ENCODE data around the gene PACSIN2. TPM values are rescaled to one million over a fixed set of nuclear protein-coding genes. Genes with fewer than 3 reads are reported as not detected.
"Not testable (repeated sequence)": the region's sequence is repeated elsewhere in the genome, so short reads cannot be mapped to it uniquely, and the experiment has no call there.

PACSIN2 gene
- total RNA-seq, 1 donor from 2014 or later: 46.2 TPM

DNA sequence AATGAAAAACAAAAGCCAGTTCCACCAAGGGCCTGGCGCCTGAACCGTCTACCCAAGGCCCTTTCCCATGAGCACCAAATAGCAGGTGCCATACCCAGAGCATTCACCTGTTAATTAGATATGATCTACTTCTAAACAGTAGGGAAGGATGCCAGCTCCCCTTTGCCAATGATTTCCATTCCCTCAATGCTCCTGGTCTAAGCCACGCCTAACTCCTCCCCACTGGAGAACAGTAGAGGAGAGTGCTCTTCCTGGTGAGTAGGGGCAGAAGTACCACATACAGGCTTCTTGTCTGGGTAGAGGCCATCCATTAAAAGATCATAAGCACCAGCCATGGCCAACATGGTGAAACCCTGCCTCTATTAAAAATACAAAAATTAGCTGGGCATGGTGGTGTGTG lies 40.7 kb downstream of the PACSIN2 start:
- no peaks in the 10 kb centered on the region for H3K36me3 ChIP-seq
- no peaks in the 10 kb centered on the region for H3K27me3 ChIP-seq
- no peak overlapping the region for H3K27ac ChIP-seq
- no peak overlapping the region for H3K4me3 ChIP-seq
- intact Hi-C loops (cut with DNase I): no loop called here
- TF ChIP-seq POLR2AphosphoS5 (IDR thresholded peaks at IDR 0.05; ENCODE audit: insufficient read depth in 1 of 2, low read depth in 1 of 2) (no peak), CTCF (IDR thresholded peaks at IDR 0.05) (no peak), POLR2A (IDR thresholded peaks at IDR 0.05) (no peak)
- H3K9me3 ChIP-seq: no peaks in the 10 kb centered on the region
- DNase-seq (ENCODE audit: extremely low spot score in 2 of 2): no peak
- peaks cover 50% of the 10 kb centered on the region for H3K4me1 ChIP-seq

- DNase-seq (ENCODE audit: extremely low spot score in 2 of 2): no peak
- no peak overlapping the region for H3K4me3 ChIP-seq
- H3K9me3 ChIP-seq: no peaks in the 10 kb centered on the region
- no peaks in the 10 kb centered on the region for H3K36me3 ChIP-seq
- peaks cover 50% of the 10 kb centered on the region for H3K4me1 ChIP-seq
- no peaks in the 10 kb centered on the region for H3K27me3 ChIP-seq
- H3K27ac ChIP-seq: no peak overlapping the region
- intact Hi-C loops (cut with DNase I): no loop called here
- TF ChIP-seq CTCF (IDR thresholded peaks at IDR 0.05) (no peak), POLR2A (IDR thresholded peaks at IDR 0.05) (no peak), POLR2AphosphoS5 (IDR thresholded peaks at IDR 0.05; ENCODE audit: insufficient read depth in 1 of 2, low read depth in 1 of 2) (no peak)
Measured at GRCh38 chr22:42973536-42973881, 41.4 kb downstream of the PACSIN2 start.

DNA sequence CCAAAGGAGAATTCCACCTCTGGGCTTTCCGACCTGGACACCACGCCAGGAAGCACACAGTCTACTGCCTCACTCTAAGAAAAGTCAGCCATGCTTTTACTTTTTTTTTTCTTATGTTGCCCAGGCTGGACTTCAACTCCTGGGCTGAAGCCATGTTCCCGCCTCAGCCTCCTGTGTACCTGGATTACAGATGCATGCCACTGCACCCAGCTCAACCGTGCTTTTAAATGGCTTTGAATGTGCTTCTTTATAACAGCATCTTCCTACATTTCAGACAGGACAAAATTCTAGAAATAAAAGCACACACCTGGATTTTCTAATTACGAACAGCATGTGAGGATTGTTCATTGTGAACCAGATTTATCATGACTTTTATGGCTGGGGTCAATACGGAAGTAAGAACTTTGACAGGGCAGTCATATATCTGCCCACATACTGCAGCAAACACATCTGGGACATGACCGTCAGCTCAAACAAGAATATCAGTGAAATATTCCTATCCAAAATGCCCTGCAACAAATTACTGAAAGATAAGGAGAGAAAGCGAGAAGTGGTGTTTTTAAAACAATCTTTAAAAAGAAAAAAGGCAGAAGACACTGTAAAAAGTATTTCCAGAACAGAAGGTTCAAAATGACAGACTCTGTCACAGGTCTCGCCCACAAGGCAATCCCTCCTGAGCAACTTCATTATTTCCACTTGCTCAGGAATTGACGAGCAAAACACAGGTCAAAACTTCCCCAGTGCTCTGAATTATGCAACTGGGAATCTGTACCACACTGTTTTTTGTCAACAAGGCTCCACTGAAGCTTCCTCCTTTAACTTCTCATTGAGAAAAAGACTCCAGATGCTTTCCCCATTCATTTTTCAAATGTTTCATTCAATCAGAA lies 42.1 kb downstream of the PACSIN2 start:
- no peak overlapping the region for H3K27ac ChIP-seq
- no peaks in the 10 kb centered on the region for H3K9me3 ChIP-seq
- no peaks in the 10 kb centered on the region for H3K27me3 ChIP-seq
- H3K4me3 ChIP-seq: no peak overlapping the region
- peaks cover 48% of the 10 kb centered on the region for H3K4me1 ChIP-seq
- DNase-seq (ENCODE audit: extremely low spot score in 2 of 2): no peak
- intact Hi-C loops (cut with DNase I): no loop called here
- TF ChIP-seq CTCF (IDR thresholded peaks at IDR 0.05) (no peak), POLR2AphosphoS5 (IDR thresholded peaks at IDR 0.05; ENCODE audit: insufficient read depth in 1 of 2, low read depth in 1 of 2) (peak in 1 of 2 donors; percentile 19), POLR2A (IDR thresholded peaks at IDR 0.05) (no peak)
- H3K36me3 ChIP-seq: no peaks in the 10 kb centered on the region

DNA sequence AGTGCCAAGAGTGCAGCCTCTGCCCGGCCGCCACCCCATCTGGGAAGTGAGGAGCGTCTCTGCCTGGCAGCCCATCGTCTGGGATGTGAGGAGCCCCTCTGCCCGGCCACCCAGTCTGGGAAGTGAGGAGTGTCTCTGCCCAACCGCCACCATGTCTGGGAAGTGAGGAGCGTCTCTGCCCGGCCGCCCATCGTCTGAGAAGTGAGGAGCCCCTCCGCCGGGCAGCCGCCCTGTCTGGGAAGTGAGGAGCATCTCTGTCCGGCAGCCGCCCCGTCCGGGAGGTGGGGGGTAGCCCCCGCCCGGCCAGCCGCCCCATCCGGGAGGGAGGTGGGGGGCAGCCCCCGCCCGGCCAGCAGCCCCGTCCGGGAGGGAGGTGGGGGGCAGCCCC lies 43.5 kb downstream of the PACSIN2 start:
- intact Hi-C loops (cut with DNase I); H3K27me3 ChIP-seq; H3K9me3 ChIP-seq; H3K36me3 ChIP-seq; H3K4me3 ChIP-seq; DNase-seq (ENCODE audit: extremely low spot score in 2 of 2); H3K27ac ChIP-seq: not testable (repeated sequence)
- peaks cover 55% of the 10 kb centered on the region for H3K4me1 ChIP-seq

DNA sequence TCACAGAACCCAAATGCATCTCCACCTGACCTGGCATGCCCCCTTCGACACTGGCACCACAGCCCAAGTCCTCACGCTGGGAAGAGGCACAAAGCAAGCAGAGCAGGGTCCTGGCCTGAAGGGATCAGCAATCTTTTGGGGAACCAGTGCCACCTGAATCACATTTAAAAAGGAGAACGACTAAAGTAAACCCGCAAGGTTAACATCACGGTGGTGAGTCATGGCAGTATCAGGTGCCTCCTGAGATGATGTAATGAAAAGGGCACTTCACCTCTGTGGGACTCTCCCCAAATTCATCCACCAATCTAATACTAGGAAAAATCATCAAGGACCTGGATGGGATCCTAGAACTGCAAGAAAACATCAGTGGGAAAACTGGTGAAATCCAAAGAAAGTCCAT lies 44.9 kb downstream of the PACSIN2 start:
- DNase-seq (ENCODE audit: extremely low spot score in 2 of 2): no peak
- Histone ChIP-seq H3K9me3 (no peaks in the 10 kb centered on the region), H3K4me3 (no peak overlapping the region), H3K27me3 (no peaks in the 10 kb centered on the region), H3K27ac (no peak overlapping the region), H3K36me3 (no peaks in the 10 kb centered on the region), H3K4me1 (peaks cover 63% of the 10 kb centered on the region)
- TF ChIP-seq POLR2AphosphoS5 (IDR thresholded peaks at IDR 0.05; ENCODE audit: insufficient read depth in 1 of 2, low read depth in 1 of 2) (peak in 1 of 2 donors; percentile 16), CTCF (IDR thresholded peaks at IDR 0.05) (no peak)
- intact Hi-C loops (cut with DNase I): no loop called here
